ENCODE data around the gene HRH1.
"Not testable (repeated sequence)": the region's sequence is repeated elsewhere in the genome, so short reads cannot be mapped to it uniquely, and the experiment has no call there.

The HRH1 gene

DNA sequence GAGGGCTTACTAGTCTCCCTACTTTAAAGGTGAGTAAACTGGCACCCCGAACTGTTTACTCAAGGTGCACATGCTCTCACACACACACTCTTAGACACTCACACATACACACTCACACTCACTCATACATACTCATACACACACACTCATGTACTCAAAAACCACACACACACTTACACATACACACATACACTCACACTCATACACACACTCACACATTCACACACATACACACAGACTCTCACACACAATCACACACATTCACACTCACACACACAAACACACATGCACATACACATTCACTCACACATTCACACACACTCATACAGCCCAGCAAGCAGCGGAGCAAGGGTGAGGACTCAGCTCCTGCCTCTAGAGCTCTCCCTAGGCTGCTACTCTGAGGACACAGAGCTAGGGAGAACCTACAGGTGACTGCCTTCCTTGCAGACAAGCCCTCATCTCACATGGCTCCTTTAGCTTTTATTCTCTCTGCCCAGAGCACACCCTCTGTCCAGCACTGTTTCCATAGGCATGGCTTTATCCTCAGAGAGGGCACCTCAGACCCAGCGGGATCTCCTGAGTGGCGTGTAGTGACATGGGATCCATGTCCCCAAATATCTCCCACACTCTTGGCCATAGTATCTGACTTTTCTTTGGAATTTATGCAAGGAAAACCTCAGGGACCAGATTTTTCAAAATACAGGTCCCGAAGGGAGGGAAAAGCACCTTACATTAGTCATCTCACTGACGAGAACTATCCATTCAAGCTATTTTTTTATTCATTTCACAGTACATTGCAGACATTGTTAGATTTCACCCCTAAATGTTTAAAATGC is 91.8 kb downstream of the HRH1 start:
- DNase-seq, result no peak

DNA sequence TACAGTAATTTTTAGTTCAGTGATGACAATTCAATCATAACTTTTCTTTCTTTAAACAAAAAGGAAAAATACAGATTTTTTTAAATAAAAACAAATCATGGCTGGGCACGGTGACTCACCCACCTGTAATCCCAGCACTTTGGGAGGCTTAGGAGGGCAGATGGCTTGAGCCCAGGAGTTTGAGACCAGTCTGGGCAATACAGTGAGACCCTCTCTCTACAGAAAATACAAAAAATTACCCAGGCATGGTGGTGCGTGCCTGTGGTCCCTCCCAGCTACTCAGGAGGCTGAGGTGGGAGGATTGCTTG is 92.3 kb downstream of the HRH1 start:
- DNase-seq, result no peak

GRCh38 chr3:11247362-11247761 is 93.1 kb downstream of the HRH1 start:
- no peak for DNase-seq

DNA sequence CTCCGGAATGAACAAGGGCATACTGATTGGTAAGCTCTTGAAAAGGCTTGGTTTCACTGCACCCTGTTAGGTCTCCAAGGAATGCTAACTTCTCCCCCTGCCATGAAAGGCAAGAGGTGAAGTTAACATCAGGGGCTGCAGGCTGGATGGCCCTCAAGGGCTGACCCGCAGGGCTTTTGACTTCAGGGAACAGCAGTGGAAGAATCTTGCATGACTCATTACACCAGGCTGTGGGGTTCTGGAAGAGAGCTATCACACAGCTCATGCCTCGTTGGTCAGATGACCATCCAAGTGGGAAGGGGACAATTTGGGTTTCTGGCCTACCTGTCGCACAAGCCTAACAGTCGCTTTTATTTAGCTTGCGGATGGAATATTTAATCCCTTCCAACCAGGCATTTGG is 94.3 kb downstream of the HRH1 start:
- DNase-seq, result no peak

GRCh38 chr3:11250902-11251806 is 96.9 kb downstream of the HRH1 start:
- no peak for DNase-seq

DNA sequence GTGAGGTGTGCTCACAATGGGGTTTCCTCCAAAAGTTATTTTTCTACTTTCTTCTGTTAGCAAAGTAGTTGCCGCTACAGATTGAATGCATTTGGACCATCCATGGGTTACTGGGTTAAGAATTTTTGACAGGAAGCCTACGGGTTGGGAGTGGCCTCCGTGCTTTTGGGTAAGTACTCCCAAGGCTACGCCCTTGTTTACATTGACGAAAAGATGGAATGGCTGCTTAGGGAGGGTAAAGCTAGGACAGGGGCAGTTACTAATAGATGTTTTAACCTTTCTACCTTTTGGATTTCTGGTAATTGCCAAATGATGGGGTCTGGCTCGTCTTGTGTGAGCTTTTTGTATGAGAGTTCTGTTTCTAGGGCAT is 97.5 kb downstream of the HRH1 start:
- no peak for DNase-seq

DNA sequence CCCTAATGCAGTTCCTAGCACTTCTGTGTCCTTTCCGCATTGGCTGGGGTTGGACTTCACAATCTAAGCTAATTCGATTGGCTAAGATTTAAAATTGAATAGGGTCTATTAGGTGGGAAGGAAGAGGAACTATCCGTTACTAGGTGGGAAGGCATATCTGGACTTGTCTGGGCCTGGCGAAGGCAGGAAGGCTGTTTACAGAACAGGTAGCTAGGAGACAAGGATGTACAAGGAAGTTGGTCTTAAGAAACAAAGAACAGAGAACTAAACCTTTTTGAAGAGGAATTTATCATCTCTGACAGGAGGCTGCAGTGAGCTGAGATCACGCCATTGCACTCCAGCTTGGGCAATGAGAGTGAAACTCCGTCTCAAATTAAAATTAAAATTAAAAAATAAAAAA is 100.6 kb downstream of the HRH1 start:
- no peak for DNase-seq

- DNase-seq, result not testable (repeated sequence)
Measured at GRCh38 chr3:11255537-11255936, 101.2 kb downstream of the HRH1 start.

DNA sequence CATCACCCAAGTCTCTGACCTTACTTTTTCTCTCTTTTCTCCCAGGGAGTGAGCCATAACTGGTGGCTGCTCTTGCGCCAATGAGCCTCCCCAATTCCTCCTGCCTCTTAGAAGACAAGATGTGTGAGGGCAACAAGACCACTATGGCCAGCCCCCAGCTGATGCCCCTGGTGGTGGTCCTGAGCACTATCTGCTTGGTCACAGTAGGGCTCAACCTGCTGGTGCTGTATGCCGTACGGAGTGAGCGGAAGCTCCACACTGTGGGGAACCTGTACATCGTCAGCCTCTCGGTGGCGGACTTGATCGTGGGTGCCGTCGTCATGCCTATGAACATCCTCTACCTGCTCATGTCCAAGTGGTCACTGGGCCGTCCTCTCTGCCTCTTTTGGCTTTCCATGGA is 104.7 kb downstream of the HRH1 start:
- DNase-seq, result no peak

DNA sequence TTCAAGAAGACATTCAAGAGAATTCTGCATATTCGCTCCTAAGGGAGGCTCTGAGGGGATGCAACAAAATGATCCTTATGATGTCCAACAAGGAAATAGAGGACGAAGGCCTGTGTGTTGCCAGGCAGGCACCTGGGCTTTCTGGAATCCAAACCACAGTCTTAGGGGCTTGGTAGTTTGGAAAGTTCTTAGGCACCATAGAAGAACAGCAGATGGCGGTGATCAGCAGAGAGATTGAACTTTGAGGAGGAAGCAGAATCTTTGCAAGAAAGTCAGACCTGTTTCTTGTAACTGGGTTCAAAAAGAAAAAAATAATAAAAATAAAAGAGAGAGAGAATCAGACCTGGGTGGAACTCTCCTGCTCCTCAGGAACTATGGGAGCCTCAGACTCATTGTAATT is 106.2 kb downstream of the HRH1 start:
- no peak for DNase-seq

- no peak for DNase-seq
Measured at GRCh38 chr3:11269007-11269406, 114.7 kb downstream of the HRH1 start.

- DNase-seq, result peak; percentile 97
Measured at GRCh38 chr3:11271986-11272904, 118.0 kb downstream of the HRH1 start, which contains the start of gene ATG7. ATG7 (plus strand) TSS chr3:11272397; CDS start chr3:11298696, 26,299 bp downstream.

- no peak for DNase-seq
Measured at GRCh38 chr3:11272906-11273574, 118.7 kb downstream of the HRH1 start.

DNA sequence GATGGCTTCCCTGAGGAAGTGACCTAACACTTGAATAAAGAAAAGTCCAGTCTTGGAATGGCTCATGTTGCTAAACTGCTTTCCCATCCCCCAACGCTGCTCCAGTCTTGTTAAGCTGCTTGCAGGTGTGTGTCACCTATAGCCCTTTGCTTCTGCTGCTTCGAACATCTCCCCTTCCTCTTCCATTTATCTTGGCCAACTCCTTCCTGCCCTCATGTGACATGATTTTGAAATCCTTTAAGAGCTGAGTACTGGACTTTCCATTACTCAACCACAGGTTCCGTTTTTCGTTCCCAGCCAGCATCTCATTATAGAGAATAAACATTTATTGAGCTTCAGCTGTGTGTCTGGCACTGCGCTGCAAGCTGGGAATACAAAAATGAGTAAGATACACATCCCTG is 119.6 kb downstream of the HRH1 start:
- no peak for DNase-seq

DNA sequence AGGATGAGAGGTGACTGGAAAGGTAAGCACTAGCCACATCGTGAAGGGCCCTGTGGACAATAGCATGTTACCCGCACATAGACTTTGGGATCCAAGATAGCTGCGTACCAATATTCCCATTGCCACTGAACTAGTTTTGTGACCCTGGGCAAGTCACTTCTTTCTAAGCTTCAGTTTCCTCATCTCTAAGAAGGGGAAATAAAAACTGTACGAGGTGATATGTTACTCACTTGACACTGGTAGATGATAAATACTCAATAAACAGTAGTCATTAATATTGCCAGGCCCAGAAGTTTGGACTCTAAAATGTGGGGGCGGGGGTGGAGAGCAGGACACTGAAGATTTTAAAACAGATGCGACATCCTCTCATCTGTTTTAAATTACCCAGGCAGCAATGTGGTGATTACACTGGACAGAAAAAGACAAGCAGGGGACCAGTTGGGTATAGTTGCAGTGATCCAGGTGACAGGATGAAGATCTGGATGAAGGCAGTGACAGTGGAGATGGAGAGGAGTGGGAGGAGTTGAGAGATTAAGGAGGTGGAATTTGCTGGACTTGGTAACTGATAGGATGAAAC is 120.4 kb downstream of the HRH1 start:
- DNase-seq, result no peak

DNA sequence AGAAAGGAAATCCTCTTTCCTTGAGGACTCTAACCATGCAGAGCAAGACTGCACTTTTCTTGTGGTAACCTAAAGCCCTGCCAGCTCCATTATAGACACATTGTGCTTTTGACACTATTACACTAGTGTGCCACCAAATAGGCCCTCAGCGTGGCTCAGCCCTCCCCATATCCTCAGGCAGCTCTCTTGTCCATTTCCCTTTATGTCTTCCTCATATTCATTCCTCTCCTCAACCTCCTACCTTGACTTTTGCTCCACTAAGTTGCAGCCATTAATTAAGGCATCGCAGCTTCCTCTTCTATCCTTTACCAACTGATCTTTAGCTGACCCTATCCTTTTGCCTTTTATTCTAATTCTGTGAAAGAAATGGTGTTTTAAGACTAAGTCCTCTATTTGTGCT is 121.6 kb downstream of the HRH1 start:
- DNase-seq, result no peak

GRCh38 chr3:11276901-11277300 is 122.6 kb downstream of the HRH1 start:
- DNase-seq, result no peak

- no peak for DNase-seq
Measured at GRCh38 chr3:11282250-11283138, 128.2 kb downstream of the HRH1 start.

- DNase-seq, result no peak
Measured at GRCh38 chr3:11283139-11283475, 128.8 kb downstream of the HRH1 start.

DNA sequence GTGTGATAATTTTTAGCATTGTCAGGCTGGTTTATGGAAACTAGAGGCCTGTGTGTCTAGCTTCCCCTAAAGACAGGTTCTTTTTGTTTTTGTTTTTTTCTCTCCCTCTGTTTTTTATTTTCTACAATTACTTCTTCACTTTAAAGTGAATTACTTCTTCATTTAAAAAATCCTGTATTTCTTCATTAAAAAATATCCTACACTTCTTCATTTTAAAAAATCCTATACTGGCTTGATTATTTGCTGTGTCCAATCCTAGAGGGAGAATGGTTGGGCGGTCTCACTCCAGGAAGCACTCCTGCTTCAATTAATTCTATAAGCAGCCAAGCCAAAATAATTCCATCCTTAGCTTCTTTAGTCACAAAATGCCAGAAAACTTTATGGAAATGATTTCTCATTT is 129.7 kb downstream of the HRH1 start:
- no peak for DNase-seq

DNA sequence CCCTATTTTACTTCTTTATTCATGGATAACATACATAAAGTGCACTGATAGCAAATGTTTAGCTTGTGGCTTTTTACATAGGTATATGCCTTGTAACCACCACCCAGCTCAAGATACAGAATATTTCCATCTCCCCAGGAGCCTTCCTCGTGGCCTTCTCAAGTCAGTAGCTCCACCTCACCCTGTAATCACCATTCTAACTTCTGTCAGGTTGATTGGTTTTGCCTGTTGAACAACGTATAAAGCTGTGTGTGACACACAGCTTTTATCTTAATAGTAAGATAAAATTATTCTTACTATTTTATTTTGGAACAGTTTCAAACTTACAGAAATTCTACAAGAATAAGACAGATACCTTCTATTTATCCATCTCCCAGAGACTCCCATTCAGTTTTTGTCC is 131.2 kb downstream of the HRH1 start:
- DNase-seq, result no peak

Measured in NCI-H2029 (cell line).